Measurements from ENCODE around the gene ATP10A.

Gene ATP10A

GRCh38 chr15:25742776-25743547, 120.2 kb downstream of the ATP10A start:
- no peak for DNase-seq (ENCODE audit: low spot score)
- no peak for FAIRE-seq

- no peak for DNase-seq (ENCODE audit: low spot score)
- FAIRE-seq, result no peak
These were observed 120.9 kb downstream of the ATP10A start for GRCh38 chr15:25742041-25742730.

GRCh38 chr15:25741256-25741580, 121.9 kb downstream of the ATP10A start:
- DNase-seq (ENCODE audit: low spot score), result no peak
- FAIRE-seq, result no peak

DNA sequence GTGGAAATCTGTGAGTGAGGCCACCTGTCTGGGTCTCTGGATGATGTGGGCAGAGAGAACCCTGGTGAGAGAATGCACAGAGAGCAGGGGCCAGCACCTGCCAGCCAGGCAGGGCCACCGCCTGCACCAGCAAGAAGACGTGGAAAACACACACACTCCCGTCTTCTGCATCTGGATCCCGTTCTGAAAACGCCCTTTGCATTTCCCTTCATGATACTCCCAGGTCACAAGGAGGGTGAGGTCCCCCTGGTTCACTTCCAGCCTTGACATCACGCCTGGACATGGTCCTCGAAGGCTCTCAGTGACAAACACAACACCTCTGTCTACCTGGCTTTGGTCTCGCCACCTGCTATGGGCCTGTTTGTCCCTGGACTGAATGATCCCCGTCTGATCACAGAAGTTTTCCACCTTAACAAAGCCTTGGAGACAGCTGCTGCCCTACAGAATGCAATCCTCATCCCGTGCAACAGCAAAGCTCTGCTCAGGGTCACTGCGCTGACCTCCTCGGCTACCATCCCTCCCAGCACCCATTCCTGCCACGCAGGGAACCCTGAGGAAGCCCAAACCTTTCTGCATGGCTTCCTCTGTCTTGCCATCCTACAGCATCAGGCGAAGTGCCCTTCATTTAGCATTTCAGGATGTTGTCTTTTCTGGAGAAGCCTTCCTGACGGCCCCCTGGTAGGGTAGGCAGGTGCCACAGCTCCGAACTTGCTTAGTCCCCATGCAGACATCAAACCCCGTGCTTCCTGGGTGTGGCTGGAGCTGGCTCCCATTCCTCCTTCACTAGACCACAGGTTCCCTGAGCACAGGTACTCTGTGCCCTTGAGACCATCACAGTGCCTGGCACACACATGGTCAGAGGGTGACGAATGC, 122.5 kb downstream of the ATP10A start:
- FAIRE-seq (no peak), DNase-seq (ENCODE audit: low spot score) (no peak)

GRCh38 chr15:25739687-25740121, 123.4 kb downstream of the ATP10A start:
- DNase-seq (ENCODE audit: low spot score) (peak; percentile 40), FAIRE-seq (no peak)

GRCh38 chr15:25738171-25738965, 124.8 kb downstream of the ATP10A start:
- no peak for DNase-seq (ENCODE audit: low spot score)
- peak; percentile 93 for FAIRE-seq

DNA sequence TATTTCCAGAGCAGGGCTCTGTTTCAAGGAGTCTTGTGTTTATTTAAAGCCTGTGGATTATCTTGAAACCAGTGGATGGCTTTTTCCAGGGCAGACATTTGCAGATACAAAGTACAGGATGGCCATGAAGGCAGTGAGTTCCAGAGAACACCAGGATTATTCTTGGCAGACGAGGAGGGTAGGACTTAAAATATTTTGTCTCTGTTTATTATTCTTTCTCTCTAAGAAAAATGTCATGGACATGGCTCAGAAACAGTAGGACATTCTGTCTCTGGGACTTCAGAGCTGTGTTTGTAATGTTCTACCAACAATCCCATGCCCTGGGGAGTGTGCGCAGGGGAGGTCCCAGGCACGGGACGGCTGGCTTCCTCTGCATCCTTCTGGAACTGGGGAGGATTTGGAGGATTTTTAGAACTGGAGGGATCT, 125.9 kb downstream of the ATP10A start:
- DNase-seq (ENCODE audit: low spot score) (no peak), FAIRE-seq (no peak)

- FAIRE-seq (no peak), DNase-seq (ENCODE audit: low spot score) (no peak)
These were observed 126.7 kb downstream of the ATP10A start for GRCh38 chr15:25736461-25736860.

- DNase-seq (ENCODE audit: low spot score) (no peak), FAIRE-seq (no peak)
These were observed 127.4 kb downstream of the ATP10A start for GRCh38 chr15:25735550-25736384.

GRCh38 chr15:25734680-25735355, 128.3 kb downstream of the ATP10A start:
- FAIRE-seq (no peak), DNase-seq (ENCODE audit: low spot score) (no peak)

GRCh38 chr15:25733856-25734679, 129.1 kb downstream of the ATP10A start:
- FAIRE-seq, result no peak

DNA sequence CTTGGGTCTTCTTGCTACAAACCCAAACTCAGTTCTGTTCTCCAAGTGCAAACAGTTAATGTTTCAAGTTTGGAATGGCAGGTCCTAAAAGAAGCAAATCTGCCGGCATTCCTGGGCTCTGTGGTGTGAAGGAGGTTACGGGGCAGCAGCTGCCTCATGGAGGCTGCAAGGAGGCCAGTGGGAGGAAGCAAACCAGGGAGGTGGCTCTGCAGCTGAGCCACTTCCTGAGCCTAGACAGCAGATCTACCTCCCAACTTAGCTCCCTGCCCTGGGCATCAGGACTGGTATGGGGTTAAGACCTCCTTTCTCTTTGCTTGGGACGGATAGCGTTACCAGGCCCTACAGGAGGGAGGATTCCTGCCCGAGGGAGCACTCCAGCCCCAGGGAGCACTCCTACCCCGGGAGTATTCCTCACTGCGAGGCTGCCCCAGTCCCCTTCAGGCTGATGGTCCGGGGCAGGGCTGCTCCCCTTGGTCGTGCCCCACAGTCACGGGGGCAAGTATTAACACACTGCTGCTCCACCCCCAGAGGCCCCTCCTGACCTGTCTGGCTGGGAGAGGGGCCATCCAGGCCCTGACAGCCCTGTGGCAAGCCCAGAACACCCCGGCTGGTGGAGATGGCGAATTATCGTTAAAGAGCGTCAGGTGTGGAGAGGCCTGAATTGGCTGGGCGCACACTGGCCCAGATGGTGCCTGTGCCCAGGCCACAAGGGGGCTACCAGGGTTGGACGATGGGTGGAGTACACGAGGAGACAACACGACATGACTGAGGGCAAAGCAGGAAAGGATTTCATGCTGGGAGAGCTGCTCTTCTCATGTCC, 129.9 kb downstream of the ATP10A start:
- FAIRE-seq, result no peak
- DNase-seq (ENCODE audit: low spot score), result no peak

More at GRCh38 chr15:25733856-25734679, 129.1 kb downstream of the ATP10A start:
- no peak for DNase-seq (ENCODE audit: low spot score)

DNA sequence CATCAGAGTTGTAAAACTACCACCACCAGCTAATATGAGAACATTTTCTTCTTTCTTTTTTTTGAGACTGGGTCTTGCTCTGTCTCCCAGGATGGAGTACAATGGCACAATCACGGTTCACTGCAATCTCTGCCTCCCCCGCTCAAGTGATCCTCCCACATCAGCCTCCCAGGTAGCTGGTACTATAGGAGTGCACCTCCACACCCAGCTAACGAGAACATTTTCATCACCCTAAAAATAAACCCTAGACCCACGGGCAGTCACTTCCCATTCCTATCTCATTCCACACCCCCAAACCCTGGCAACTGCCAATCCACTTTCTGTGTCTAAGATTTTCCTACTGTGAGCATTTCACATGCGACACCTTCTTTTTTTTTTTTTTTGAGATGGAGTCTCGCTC, 130.9 kb downstream of the ATP10A start:
- FAIRE-seq (no peak), DNase-seq (ENCODE audit: low spot score) (no peak)

DNA sequence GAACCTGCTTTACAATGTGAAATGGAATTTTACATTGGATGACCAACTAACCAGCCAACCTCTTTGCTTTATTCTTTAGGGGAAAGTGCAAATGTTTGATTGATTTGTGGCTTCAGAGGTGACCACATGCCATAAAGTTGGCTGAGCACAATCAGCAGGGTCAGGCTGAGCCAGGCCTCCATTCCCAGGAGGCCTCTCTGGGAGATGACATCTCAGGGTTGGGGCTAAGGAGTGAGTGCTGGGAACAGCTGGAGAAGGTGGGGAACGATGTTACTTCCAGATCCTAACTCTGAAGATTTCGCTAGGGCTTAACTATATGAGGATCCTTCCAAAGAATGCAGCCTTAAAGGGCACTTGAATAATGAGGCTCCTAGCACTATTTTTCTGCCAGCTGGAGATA, 131.7 kb downstream of the ATP10A start:
- DNase-seq (ENCODE audit: low spot score), result no peak
- no peak for FAIRE-seq

GRCh38 chr15:25730918-25731317, 132.2 kb downstream of the ATP10A start:
- DNase-seq (ENCODE audit: low spot score) (no peak), FAIRE-seq (no peak)

- FAIRE-seq (no peak), DNase-seq (ENCODE audit: low spot score) (no peak)
These were observed 134.3 kb downstream of the ATP10A start for GRCh38 chr15:25728816-25729215.

DNA sequence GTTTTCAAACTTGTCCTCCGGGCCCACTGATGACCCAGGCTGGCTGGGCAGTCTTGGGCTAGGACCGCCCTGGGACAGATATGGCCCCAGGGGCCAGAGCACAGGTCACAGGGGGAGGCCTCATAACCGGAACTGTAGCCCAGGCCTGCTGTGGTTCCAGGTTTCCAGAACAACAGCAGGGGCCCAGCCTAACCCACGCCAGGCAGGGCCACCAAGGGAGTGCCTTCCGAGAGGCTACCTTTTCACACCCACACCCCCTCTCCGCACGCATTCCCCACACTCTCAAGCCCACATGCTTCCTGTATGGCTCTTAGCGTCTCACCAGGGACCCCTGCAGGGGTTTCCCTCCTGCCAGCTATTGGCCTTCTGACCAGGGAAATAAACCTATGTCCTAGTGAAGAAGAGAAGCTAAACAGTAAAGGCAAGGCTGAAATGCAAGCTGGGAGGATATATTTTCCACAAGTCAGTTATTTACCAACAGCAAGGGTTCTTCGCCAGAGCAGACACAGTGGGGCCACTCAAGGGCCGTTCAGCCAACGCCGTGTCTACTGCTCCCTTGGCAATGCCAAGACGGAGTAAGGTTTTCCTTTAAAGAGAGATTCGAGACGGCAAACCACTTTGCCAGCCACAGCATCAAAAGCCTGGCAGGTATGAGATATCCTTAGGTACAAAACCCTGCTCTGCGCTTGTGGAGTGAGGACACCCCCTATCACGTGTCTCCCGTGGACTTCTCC, 135.1 kb downstream of the ATP10A start:
- FAIRE-seq (no peak), DNase-seq (ENCODE audit: low spot score) (no peak)

Measured in urothelium cell line (cell line).